ENCODE results near the gene PRKN.

GRCh38 chr6:161749576-161749975, 978.0 kb downstream of the PRKN start:
- no peak for TF ChIP-seq ARNT (IDR thresholded peaks at IDR 0.05)
- TF ChIP-seq FOXM1 (IDR thresholded peaks at IDR 0.05; ENCODE audit: borderline replicate concordance) = no peak
- no peak for TF ChIP-seq BHLHE40 (IDR thresholded peaks at IDR 0.05; ENCODE audit: borderline replicate concordance)
- no peak for TF ChIP-seq SP1 (IDR thresholded peaks at IDR 0.05)

All from HEK293T (cell line).